ENCODE measurements around the gene GOLGA6D.
"Not testable (repeated sequence)": the region's sequence is repeated elsewhere in the genome, so short reads cannot be mapped to it uniquely, and the experiment has no call there.

GOLGA6D gene

DNA sequence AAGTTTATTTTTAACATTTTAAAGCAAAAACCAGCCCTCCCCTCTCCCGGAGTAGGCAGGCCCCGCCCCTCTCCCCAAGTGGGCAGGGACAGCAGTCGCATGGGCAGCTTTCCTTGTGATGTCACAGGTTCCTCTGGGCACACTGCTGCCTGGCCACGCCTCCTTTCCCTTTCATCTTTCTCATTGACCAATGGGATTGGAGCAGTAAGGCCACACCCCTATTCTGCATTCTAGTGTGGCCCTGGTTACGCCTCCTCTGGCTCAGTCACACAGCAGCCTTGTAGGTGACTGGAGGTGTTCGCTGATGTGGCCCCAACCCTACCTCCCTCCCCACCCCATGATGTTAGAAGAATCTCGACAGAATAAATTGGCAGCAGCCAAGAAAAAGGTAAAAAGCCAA, at the start of gene GOLGA6D:
Gene GOLGA6D, plus strand, starts transcription at position 264 of the 400 bp plus-strand sequence. Its CDS starts 41 bp downstream, at position 305.
- not testable (repeated sequence) for DNase-seq

GRCh38 chr15:75233504-75234190, 49.0 kb upstream of the GOLGA6D start:
- no peak for DNase-seq

GRCh38 chr15:75234191-75234810, 48.3 kb upstream of the GOLGA6D start:
- no peak for DNase-seq

- no peak for DNase-seq
Observed at GRCh38 chr15:75235051-75235673, 47.5 kb upstream of the GOLGA6D start.

- DNase-seq, result no peak
Observed at GRCh38 chr15:75235760-75236729, 46.6 kb upstream of the GOLGA6D start.

DNA sequence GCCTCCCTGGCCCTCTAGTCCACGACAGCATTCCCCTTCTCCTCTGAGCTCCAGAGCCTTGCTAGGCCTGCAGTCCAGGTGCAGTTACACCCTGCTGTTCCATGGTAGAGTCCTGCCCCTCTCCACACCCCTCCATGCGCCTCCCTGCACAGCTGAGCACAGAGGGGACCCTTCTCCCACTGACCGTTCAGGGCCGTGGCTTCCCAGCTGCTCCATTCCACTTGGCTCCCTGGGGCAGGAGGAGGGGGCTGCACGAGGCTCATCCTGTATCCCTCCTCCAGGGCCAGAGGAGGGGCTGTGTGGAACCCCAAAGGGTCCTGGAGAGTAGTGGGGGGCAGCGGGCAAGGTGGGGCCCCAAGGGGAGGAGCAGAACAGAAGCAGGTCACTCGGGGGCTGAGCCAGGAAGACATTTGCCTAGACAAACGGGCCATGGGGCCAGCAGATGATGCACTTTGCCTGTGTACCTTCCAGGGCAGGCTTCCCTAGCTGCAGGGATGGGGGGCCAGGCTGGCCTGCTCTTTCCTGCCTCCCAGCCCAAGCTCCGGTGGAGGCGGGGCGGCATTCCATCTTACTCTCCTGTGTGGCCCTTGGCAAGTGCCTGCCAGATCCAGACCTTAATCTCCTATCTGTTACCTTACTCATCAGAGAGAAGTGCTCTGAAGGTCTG, 45.2 kb upstream of the GOLGA6D start:
- no peak for DNase-seq

DNA sequence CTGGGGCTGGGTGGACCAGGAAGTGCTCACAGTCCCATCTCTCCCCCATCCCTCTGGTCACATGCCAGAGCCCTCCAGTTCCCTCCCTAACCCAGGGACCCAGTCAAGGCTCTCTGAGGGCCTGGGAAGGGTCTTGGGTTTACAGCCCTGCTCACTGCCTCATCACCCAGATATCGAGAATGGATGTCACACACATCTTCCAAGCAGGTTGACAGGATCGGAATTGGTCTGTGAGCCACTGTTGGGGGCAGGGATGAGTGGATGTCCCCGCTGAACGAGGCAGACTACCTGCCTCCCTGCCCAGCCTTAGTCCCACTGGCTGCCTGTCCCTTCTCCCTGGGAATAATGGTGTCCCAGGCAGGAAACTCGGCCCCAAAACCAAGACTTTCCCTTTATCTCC, 44.5 kb upstream of the GOLGA6D start:
- no peak for DNase-seq

DNA sequence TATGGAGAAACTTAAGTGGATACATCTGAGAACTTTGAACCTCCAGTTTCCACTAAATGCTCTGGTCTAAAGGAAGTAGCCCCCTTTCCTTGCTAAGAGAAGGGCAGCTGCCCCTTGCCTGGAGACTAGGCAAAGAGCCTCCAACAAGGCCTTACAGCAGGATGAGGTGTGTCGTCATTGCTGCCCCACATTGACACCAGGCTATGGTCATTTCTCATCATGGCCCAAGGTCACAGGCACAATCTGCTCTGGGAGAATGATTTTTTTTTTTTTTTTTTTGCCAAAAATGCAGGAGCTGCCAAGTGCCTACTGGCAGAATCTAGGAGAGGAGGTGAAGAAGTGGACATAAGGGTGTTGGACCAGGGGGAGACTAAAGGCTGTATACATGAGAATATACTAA, 36.9 kb upstream of the GOLGA6D start:
- DNase-seq, result not testable (repeated sequence)

DNA sequence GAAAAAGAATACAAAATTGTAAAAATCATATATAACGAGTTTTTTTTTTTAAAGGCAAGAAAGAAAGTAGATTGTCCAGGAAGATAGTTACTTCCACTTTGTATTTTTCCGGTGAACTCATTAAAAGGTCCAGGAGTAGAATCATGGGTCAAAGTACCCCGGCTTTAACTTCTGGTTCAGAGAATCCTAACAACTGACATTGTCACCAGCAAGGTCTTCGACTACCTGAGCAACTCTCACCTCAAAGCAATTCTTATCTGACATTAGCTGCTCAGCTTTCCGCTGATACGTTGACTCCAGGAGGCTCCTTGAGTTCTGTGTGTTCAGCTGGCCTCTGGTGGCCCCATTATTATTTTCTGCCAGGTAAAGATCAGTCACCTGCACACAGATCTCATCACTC, 33.6 kb upstream of the GOLGA6D start:
- not testable (repeated sequence) for DNase-seq

GRCh38 chr15:75249726-75250125, 32.9 kb upstream of the GOLGA6D start:
- no peak for DNase-seq

- not testable (repeated sequence) for DNase-seq
Observed at GRCh38 chr15:75251343-75251742, 31.3 kb upstream of the GOLGA6D start.

DNA sequence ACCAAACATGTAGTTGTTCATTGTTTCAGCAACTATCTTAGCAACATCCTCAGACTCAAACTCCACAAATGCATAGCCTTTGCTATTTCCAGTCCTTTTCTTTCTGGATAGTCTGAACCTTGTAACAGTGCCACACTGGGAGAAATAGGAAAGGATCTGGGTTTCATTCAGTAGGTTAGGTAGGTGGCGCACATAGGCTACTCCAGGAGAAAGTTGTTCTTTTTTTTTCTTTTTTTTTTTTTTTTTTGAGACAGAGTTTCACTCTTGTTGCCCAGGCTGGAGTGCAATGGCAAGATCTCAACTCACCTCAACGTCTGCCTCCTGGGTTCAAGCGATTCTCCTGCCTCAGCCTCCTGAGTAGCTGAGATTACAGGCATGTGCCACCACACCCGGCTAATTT, 30.4 kb upstream of the GOLGA6D start:
- DNase-seq, result not testable (repeated sequence)

DNA sequence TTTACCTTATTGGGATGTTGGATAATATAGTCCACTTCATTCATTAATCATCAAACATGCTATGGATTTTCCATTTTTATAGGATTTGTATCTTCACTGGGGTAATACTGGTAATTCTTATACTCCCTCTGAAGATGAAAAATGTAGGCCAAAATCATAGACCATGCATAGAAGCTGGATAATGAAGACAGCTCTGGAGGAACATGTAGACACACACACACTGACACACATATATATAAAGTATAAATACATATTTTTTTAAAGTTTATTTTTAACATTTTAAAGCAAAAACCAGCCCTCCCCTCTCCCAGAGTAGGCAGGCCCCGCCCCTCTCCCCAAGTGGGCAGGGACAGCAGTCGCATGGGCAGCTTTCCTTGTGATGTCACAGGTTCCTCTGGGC, 24.6 kb upstream of the GOLGA6D start, which contains the start of gene GOLGA6C:
Gene GOLGA6C, plus strand, starts transcription at position 301 of the 400 bp plus-strand sequence. CDS start 265 bp downstream, outside the sequence.
- not testable (repeated sequence) for DNase-seq

GRCh38 chr15:75258620-75259343, 23.9 kb upstream of the GOLGA6D start:
- DNase-seq, result not testable (repeated sequence)

DNA sequence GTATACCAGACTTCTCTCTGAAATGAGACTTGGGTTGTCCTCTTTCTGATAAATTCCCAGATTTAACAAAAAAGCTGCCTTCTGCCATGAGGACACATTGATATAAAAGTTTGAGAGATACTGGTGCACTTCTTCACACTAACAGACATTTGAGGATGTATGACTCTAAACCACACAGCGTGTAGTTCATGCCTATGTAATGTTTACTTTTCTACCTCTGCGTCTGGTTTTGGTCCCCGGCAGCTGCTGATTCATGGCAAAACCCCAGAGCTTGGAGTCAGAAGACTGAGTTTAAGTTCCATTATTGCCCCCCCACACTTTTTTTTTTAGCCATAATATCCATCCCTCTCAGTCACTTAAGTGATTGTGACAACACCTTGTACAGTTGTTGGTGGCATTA, 22.8 kb upstream of the GOLGA6D start:
- not testable (repeated sequence) for DNase-seq

DNA sequence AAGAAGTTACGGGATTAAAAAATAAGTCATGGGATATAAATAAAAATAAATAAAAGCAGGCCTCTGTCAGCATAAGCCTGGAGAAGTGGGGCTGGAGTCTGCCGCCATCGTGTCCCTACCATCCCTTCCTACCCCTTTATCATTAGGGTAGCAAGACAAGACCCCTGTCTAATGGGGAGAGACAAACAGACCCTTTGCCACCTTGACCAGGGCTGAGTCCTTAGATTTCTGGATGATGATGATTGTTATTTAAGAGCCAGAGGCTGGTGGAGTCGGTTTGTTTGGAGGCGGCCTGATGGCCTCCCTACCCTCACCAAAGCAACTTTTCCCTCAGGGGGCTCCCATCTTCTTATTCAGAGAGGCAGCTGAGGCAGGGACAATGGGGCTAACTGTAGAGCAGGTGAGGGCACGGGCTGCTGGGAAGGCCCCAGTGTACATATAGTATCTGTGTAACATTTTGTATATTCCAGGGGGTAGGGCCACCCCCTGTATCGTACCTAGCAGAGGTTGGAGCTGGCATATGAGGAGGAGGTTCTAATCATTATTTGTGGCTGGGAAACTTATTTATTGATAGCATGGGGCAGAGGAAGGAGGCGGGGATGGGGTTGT, 8.8 kb upstream of the GOLGA6D start:
- not testable (repeated sequence) for DNase-seq

- DNase-seq, result peak; percentile 81
Observed at GRCh38 chr15:75274509-75275107, 8.0 kb upstream of the GOLGA6D start.

- DNase-seq, result not testable (repeated sequence)
Observed at GRCh38 chr15:75275617-75276016, 7.0 kb upstream of the GOLGA6D start.

GRCh38 chr15:75278497-75278896, 4.1 kb upstream of the GOLGA6D start:
- DNase-seq, result not testable (repeated sequence)

DNA sequence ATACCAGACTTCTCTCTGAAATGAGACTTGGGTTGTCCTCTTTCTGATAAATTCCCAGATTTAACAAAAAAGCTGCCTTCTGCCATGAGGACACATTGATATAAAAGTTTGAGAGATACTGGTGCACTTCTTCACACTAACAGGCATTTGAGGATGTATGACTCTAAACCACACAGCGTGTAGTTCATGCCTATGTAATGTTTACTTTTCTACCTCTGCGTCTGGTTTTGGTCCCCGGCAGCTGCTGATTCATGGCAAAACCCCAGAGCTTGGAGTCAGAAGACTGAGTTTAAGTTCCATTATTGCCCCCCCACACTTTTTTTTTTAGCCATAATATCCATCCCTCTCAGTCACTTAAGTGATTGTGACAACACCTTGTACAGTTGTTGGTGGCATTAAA, 1.5 kb downstream of the GOLGA6D start:
- not testable (repeated sequence) for DNase-seq

All from activated CD4-positive, alpha-beta T cell treated with anti-CD3 and anti-CD28 coated beads, Interleukin-2, amount 50 U/mL, for 16 hours (primary cell).